ENCODE results near the gene C3orf70.
"Not testable (repeated sequence)": the region's sequence is repeated elsewhere in the genome, so short reads cannot be mapped to it uniquely, and the experiment has no call there.

The C3orf70 gene

DNA sequence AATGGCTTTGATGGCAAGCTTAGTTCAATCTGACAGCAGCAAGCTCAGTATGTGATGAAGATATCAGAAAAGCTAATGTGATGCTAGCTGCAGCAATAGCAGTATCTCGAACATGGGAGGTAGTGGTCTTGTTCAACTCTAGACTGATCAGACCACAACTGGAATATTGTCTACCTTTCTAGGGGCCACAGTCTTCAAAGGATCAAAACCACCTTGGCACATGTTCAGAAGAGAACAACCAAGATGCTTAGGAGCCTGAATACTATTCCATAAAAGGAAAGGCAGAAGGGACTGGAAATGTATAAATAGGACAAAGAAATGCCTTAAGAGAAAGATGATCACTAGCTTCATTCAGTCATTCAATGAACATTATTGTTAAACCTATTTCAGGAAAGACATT lies 2.3 kb downstream of the C3orf70 start:
- DNase-seq = no peak

GRCh38 chr3:185149591-185149990 lies 3.3 kb downstream of the C3orf70 start:
- DNase-seq = no peak

DNA sequence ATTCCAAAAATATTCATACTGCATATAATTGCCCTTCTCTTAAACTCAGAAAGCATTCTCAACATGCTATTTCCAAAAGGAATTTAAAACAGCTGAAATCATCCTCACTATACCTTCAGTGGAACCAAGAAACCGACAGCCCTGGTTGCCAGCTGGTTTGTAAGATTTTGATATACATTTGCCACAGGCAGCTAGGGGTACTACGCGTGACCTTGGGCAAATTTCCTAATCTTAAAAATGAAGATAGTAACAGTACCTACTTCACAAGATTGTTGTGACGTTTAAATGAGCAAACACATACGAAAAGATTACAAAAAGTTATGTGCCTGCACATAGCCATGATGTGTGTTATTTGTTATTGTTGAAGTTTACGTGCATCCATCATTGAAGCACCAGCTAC lies 7.3 kb downstream of the C3orf70 start:
- DNase-seq = no peak

GRCh38 chr3:185144784-185145183 lies 8.1 kb downstream of the C3orf70 start:
- DNase-seq = no peak

DNA sequence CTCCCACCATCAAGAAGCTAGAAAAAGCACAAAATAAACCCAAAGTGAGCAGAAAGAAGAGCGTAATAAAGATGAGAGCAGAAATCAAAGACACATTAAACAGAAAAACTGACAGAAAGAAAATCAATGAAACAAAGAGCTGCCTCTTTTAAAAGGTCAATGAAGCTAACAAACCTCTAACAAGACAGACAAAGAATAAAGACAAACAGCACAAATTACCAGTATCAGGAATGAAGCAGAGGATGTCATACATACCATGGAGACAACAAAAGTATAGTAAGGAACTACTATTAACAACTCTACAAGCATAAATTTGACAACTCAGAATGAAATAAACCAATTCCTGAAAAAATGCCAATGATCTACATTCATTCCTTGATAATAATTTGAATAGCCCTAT lies 15.0 kb downstream of the C3orf70 start:
- no peak for DNase-seq

DNA sequence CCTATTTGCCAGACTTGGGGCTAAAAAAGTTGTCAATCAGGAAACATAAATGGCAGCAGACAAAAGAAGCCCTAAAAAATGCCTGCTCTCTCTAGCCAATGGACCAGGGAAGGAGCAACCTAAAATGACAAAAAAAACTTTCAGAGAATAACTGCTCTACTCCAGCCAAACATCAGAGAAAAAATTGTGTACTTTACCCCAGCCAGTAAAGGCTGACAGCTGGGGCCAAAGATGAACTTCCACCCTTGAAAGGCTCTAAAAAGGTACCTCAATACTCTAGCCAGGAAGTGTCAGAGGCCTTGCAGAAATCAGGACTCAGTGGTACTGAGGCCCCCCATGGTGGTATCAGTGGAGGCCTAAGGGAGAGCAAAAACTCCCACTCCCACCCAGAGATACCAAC lies 18.4 kb downstream of the C3orf70 start:
- DNase-seq = no peak

- DNase-seq = no peak
Measured at GRCh38 chr3:185131602-185132256, 21.1 kb downstream of the C3orf70 start.

DNA sequence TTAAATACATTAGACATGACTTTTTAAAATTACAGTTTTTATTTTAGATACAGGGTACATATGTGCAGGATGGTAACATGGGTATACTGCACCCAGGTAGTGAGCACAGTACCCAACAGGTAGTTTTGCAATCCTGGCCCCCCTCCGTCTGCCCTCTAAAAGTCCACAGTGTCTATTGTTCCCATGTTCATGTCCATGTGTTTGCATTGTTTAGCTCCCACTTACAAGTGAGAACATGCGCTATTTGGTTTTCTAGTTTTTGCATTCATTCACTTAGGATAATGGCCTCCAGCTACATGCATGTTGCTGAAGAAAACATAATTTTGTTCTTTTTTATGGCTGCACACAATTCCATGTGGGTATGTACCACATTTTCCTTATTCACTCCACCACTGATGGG lies 23.8 kb downstream of the C3orf70 start:
- no peak for DNase-seq

GRCh38 chr3:185126201-185126600 lies 26.7 kb downstream of the C3orf70 start:
- DNase-seq = no peak

GRCh38 chr3:185120126-185120525 lies 32.7 kb downstream of the C3orf70 start:
- DNase-seq = no peak

DNA sequence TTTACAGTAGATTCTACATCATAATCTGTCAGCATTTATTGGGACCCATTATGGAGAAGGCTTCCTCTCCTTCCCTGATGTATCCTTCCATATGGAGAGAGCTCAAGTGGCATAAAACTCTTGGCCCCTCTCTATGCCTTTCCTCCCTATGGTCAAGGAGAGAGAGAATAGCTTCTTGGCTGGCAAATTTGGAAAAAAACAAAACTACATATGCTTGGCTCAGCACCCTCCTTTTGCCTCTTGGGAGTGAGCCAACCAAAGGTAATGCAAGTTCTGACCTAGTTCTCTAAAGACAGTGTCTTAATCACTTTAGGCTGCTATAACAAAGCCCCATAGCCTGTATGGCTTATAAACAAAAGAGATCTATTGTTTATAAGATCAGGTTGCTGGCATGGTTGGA lies 37.5 kb downstream of the C3orf70 start:
- no peak for DNase-seq

- no peak for DNase-seq
Measured at GRCh38 chr3:185114756-185115155, 38.1 kb downstream of the C3orf70 start.

- DNase-seq = no peak
Measured at GRCh38 chr3:185112186-185112585, 40.7 kb downstream of the C3orf70 start.

GRCh38 chr3:185109012-185109411 lies 43.8 kb downstream of the C3orf70 start:
- not testable (repeated sequence) for DNase-seq

DNA sequence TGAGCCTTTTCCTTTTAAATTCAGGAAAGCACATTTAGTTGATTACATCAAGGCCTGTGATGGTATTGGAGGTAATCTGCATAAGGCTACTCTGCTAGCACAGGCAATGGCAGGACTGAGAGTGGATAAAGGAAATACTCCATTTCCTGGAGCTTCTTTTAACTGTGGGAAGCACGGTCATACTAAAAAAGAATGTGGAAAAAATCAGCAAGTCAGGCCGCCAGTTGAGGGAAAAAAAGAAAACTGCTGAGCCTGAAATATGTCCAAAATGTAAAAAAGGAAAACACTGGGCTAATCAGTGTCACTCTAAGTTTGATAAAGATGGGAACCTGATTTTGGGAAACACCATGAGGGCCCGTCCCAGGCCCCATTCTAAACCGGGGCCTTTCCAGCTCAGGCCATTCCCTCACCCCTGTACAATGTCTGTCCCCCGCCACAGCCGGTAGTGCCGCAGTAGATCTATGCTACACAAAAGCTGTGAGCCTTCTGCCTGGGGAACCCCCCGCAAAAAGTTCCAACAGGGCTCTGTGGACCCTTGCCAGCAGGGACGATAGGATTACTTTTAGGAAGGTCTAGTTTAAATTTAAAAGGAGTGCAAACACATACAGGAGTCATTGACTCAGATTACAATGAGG lies 46.5 kb downstream of the C3orf70 start:
- not testable (repeated sequence) for DNase-seq

DNA sequence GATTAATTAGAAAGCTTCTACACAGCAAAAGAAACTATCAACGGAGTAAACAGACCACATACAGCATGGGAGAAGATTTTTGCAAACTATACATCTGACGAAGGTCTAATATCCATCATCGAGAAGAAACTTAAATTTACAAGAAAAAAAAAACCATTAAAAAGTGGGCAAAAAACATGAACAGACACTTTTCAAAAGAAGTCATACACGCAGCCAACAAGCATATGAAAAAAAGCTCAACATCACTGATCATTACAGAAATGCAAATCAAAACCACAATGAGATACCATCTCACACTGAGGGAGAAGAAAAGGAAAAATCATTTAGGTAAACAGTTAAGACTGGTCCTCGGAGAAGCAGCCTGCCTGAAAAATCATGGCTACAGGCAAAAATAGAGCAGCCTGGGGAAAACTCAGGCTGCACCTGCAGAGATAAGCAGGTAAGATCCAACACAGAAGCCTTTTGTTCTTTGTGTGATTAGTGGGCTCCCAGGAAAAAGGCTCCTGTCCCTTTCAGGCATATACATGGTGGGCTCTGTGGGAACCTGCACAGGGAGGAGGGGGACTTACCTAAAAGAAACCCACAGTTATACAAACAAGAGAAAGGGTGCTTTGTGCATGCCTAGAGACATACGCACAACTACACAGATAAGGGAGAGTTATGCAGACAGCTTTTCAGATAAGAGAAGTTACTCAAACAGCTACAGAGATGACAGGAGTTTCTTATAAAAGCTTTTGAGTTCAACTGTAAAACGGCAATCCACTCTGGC lies 49.3 kb downstream of the C3orf70 start:
- DNase-seq = no peak

DNA sequence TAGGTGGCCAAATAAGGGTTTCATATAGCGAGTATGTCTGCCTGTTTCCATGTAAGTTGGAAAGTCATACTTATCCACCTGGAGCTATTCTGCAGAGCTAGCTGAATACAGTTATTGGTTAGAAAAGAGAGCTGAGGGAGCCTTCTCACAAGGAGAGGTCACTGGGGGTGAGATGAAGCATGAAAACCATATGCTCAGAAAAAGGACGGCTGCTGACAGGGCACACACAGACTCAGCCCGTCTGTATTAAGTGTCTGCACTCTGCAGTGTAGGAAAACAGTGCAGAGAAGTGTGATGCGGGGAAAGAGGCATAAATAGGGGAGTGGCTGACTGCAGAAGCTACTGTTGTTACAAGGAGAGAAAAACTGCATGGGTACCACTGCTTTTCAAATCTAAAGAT lies 58.2 kb downstream of the C3orf70 start:
- DNase-seq = no peak

DNA sequence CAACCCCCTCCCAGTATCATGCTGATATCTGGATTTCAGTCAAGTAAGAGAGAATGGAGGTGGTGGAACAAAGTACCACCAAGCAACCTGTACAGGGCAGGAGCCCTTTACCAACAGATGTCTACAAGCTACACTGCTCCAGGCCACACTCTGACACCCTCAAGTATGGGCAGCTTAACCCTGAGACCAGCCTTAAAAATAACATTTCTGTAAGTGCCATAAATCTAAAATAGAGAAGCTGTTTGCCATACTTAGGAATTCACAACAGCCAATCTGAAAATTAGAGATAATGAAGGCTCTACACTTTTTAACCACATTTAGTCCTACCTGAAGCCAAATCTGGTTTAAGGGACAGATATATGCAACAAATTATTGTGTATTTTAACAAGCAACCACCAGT lies 59.7 kb downstream of the C3orf70 start:
- DNase-seq = no peak

- DNase-seq = no peak
Measured at GRCh38 chr3:185090811-185091210, 62.0 kb downstream of the C3orf70 start.

GRCh38 chr3:185089751-185090150 lies 63.1 kb downstream of the C3orf70 start:
- no peak for DNase-seq

DNA sequence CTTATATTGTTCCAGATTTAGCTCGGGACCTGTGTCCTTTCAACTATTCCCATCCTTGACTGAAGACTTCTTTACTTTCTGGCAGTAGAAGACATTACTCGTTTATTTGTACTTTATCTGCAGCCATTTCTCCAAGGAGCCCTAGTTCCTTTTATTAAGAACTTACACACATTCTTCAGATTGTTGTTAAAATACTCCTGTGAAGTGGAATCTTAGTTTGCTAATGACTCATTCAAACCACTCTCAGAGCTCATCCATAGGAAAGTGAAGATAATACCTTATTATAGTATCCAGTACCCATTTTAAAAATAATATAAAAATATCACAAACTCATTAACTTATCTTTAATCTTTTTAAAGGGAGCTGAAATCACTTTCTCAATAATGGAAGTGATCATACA lies 63.5 kb downstream of the C3orf70 start:
- DNase-seq = no peak

DNA sequence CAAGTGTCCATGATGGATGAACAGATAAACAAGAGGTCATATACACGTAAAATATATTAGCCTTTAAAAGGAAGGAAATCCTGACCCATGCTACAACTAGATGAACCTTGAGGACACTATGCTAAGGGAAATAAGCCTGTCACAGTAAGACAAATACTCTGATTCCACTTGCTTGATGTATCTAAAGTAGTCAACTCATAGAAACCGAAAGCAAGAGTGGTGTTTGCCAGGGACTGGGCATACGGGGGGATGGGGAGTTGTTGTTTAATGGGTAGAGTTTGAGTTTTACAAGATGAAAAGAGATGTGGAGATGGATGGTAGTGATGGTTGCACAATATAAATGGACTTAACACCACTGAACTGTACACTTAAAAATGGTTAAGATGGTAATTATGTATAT lies 65.4 kb downstream of the C3orf70 start:
- no peak for DNase-seq

DNA sequence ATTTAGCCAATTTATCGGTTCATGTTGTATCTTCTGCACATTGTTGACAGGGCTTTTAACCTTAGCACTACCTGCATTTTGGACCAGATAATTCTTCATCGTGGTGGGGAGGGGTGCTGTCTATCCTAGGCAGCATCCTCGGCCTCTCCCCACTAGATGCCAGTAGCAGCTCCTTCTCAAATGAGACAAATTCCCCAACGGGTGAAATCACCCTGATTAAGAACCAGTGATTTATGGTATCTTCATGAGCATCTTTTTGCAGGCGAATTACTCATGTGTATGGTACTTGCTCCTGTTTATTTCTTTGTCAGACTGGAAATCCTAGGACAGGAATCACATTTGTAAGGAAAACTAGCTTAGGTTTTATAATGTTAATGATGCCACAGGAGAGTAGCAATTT lies 68.0 kb downstream of the C3orf70 start:
- no peak for DNase-seq

DNA sequence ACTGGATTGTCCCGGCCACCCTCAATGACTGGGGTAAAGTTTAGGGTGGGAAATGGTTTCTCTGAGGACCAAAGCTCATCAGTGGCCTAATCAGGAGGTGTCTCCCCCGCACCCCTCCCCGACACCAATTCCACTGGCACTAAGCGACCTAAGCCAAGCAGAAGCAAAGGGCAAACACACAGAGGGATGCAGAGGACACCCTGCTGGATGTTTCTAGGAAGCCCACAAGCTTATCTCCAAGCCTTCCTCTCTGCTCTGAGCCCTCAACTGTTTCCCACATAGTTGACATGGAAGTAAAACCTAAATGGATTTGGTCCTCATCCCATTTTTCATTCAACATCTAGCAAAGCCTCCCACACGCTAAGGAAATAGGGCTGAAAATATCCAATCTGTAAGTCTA lies 68.5 kb downstream of the C3orf70 start:
- DNase-seq = no peak
